SJSA1 (cell line): ENCODE results near the gene ACBD6. TPM values are rescaled to one million over a fixed set of nuclear protein-coding genes. Genes with fewer than 3 reads are reported as not detected.

Experiments
- DNase-seq, 2 experiments: peaks; one replicate each; pipeline ENCODE4 v3.0.0-alpha.2; 2015 to 2020; ENCODE audit warnings: low spot score in 2 of 2, low read depth in 1 of 2
- H3K27ac ChIP-seq: fragments of 250-450 bp; sonication (Bioruptor Pico); 2 replicates; pipeline ENCODE4 v1.5.1; 2020; ENCODE audit warnings: mild to moderate bottlenecking, moderate library complexity
- H3K27me3 ChIP-seq: fragments of 250-450 bp; sonication (Bioruptor Pico); replicated peaks from 2 replicates; pipeline ENCODE4 v1.5.1; 2020; ENCODE audit warnings: mild to moderate bottlenecking, moderate library complexity
- H3K36me3 ChIP-seq: fragments of 250-450 bp; sonication (Bioruptor Pico); 2 replicates; pipeline ENCODE4 v1.5.1; 2020; ENCODE audit warnings: mild to moderate bottlenecking
- H3K4me1 ChIP-seq: fragments of 250-450 bp; sonication (Bioruptor Pico); replicated peaks from 2 replicates; pipeline ENCODE4 v1.6.1; 2021; ENCODE audit warnings: mild to moderate bottlenecking
- H3K4me3 ChIP-seq: fragments of 250-450 bp; sonication (Bioruptor Pico); 2 replicates; pipeline ENCODE4 v1.5.1; 2020; ENCODE audit warnings: mild to moderate bottlenecking
- H3K9me3 ChIP-seq: fragments of 250-450 bp; sonication (Bioruptor Pico); replicated peaks from 2 replicates; pipeline ENCODE4 v1.5.1; 2020; ENCODE audit warnings: mild to moderate bottlenecking
- total RNA-seq: library from RNA; depleted of rRNA; stranded (reverse); fragments of >200 nt; shearing (Covaris generic); gene quantifications from 2 replicates; pipeline ENCODE4 v1.2.3, GENCODE V29; 2014

The ACBD6 gene
- total RNA-seq, 1 experiment from 2014 or later: 71.7 TPM

DNA sequence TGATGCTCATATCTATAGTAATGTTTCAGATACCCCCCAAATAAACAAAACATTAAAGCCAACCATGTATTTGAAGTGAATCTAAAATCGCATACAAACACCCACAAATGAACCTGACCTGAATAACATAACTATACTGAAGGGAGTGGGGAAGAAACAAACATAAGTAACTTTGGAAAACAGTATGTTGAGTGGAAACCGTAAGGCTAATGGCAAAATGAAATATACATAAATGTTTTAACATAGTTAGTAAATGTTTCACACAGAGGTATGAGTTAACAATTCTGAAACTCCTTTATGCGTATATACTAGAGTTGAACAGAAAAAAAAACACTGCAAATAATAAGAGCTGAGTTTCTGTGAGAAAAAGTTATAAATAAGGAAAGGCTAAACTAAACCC, 125.6 kb downstream of the ACBD6 start:
- Histone ChIP-seq H3K4me3 (no peak overlapping the region), H3K27me3 (no peaks in the 10 kb centered on the region), H3K36me3 (no peaks in the 10 kb centered on the region), H3K4me1 (no peaks in the 10 kb centered on the region), H3K27ac (no peak overlapping the region), H3K9me3 (peaks cover 12% of the 10 kb centered on the region)
- no peak for DNase-seq

- no peak for DNase-seq
- Histone ChIP-seq H3K27me3 (no peaks in the 10 kb centered on the region), H3K4me1 (no peaks in the 10 kb centered on the region), H3K27ac (no peak overlapping the region), H3K4me3 (no peak overlapping the region), H3K36me3 (no peaks in the 10 kb centered on the region), H3K9me3 (peaks cover 12% of the 10 kb centered on the region)
Observed at GRCh38 chr1:180376253-180376652, 126.1 kb downstream of the ACBD6 start.

DNA sequence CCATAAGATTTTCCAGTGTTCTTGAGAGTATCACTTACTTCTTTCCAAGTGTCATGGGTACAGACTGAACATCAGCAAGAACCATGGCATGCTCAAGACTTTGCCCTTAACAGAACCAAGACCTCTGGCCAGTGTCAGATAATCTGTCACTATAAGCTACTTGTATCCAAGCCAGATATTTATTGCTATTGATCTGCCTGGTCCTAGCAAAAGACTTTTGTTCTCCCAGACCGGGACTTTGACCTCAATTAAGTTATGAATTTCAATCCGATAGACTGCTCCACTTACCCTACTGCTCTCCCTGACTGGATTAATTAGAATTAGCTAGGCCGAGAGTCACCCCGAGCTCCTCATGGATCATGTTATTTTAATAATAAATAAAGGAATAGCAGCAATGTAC, 129.6 kb downstream of the ACBD6 start:
- no peaks in the 10 kb centered on the region for H3K27me3 ChIP-seq
- H3K4me1 ChIP-seq: no peaks in the 10 kb centered on the region
- H3K4me3 ChIP-seq: no peak overlapping the region
- no peaks in the 10 kb centered on the region for H3K9me3 ChIP-seq
- no peak for DNase-seq
- H3K27ac ChIP-seq: no peak overlapping the region
- no peaks in the 10 kb centered on the region for H3K36me3 ChIP-seq

DNA sequence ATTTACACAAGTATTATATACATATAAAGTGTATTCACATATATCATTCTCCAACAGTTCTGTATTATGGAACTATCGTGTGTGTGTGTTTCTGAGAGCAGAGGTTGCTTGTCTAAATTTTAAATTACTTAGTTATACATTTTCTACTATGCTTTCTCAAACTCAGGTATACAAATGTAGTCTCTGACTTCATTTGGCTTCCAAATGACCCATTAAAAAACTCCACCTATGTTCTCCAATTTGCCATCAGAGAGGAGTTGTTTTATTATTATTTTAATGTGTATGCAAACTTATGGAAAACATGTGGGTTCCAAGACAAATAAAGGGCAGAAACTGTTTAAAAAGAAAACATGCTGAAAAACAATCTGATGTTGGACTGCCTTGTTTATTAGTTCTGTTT, 131.8 kb downstream of the ACBD6 start:
- Histone ChIP-seq H3K27me3 (no peaks in the 10 kb centered on the region), H3K4me1 (peaks cover 3% of the 10 kb centered on the region; the same call in 1 of the 2 replicates), H3K36me3 (no peaks in the 10 kb centered on the region), H3K9me3 (no peaks in the 10 kb centered on the region), H3K27ac (no peak overlapping the region), H3K4me3 (no peak overlapping the region)
- no peak for DNase-seq

DNA sequence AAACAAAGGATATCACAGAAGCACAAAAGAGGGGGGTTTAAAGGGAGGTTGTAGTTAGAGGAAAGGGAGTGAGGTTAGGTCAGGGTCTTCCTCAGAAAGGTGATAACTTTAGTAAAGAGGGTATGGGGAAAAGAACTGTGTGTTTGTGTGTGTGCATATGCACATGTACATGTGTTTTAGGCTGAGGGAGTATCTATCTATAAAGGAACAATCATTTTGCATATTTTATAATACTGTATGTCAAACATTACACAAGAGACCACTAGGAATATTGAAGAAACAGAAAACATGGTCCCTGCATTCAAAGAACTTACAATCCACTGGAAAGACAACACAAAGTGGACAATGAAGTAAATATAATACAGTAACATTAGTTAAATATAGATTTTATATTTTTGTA, 132.2 kb downstream of the ACBD6 start:
- Histone ChIP-seq H3K4me1 (peaks cover 3% of the 10 kb centered on the region; the same call in 1 of the 2 replicates), H3K9me3 (no peaks in the 10 kb centered on the region), H3K27ac (no peak overlapping the region), H3K27me3 (no peaks in the 10 kb centered on the region), H3K36me3 (no peaks in the 10 kb centered on the region), H3K4me3 (no peak overlapping the region)
- no peak for DNase-seq

DNA sequence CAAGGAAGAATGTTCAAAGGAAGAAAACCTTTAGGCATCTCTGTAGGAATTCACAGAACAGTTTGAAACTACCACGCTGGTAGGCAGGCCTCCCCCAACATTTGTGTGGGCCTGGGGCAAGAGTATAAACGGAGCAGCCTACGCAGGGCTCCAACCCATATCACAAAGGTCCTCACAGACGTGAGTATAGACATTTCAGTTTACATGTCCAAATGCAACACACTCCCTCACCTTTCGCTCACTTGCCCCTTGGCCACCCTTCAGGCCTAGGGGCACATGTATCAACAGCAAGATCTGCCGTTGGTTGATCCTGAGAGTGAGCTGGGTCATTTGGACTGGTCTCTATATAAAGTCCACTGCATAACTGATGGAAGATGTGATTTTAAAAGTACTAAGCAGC, 133.3 kb downstream of the ACBD6 start:
- DNase-seq: no peak
- Histone ChIP-seq H3K27ac (no peak overlapping the region), H3K36me3 (no peaks in the 10 kb centered on the region), H3K4me1 (peaks cover 3% of the 10 kb centered on the region; the same call in 1 of the 2 replicates), H3K9me3 (no peaks in the 10 kb centered on the region), H3K4me3 (no peak overlapping the region), H3K27me3 (no peaks in the 10 kb centered on the region)

- H3K4me1 ChIP-seq: peaks cover 3% of the 10 kb centered on the region; the same call in 1 of the 2 replicates
- H3K9me3 ChIP-seq: no peaks in the 10 kb centered on the region
- H3K36me3 ChIP-seq: no peaks in the 10 kb centered on the region
- H3K27me3 ChIP-seq: no peaks in the 10 kb centered on the region
- no peak for DNase-seq
- H3K4me3 ChIP-seq: no peak overlapping the region
- no peak overlapping the region for H3K27ac ChIP-seq
Observed at GRCh38 chr1:180366371-180367068, 135.9 kb downstream of the ACBD6 start.

GRCh38 chr1:180365039-180365438, 137.3 kb downstream of the ACBD6 start:
- no peak overlapping the region for H3K4me3 ChIP-seq
- no peaks in the 10 kb centered on the region for H3K27me3 ChIP-seq
- DNase-seq: no peak
- H3K36me3 ChIP-seq: no peaks in the 10 kb centered on the region
- peaks cover 7% of the 10 kb centered on the region for H3K4me1 ChIP-seq
- H3K9me3 ChIP-seq: no peaks in the 10 kb centered on the region
- no peak overlapping the region for H3K27ac ChIP-seq

- Histone ChIP-seq H3K4me3 (no peak overlapping the region), H3K9me3 (no peaks in the 10 kb centered on the region), H3K36me3 (no peaks in the 10 kb centered on the region), H3K27ac (no peak overlapping the region), H3K4me1 (peaks cover 8% of the 10 kb centered on the region), H3K27me3 (no peaks in the 10 kb centered on the region)
- DNase-seq: no peak
Observed at GRCh38 chr1:180363246-180363995, 139.0 kb downstream of the ACBD6 start.

- Histone ChIP-seq H3K36me3 (no peaks in the 10 kb centered on the region), H3K27ac (peak overlapping the region; percentile 46; the same call in 1 of the 2 replicates), H3K4me3 (no peak overlapping the region), H3K27me3 (no peaks in the 10 kb centered on the region), H3K4me1 (peaks cover 5% of the 10 kb centered on the region), H3K9me3 (no peaks in the 10 kb centered on the region)
- DNase-seq: peak in 1 of 2 experiments; percentile 19
Observed at GRCh38 chr1:180360333-180361075, 141.9 kb downstream of the ACBD6 start.

DNA sequence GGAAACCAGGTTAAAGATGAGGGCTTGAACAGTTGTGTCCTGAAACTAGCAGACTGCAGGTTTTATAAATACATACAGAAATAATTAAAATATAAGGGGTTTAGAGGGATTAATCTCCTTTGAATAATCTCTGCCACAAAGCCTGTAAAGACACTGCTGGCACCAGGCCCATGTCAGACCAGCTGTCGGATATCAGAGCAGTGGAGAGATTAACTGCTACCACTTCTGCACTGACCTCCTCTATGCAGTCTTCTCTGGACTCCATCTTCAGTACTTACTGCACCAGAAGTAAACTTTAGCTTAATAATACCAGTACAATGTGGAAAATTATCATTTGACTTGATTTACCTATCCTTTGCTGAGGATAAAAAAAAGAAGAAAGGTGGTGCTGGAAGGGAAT, 143.7 kb downstream of the ACBD6 start:
- H3K4me3 ChIP-seq: no peak overlapping the region
- peaks cover 5% of the 10 kb centered on the region for H3K4me1 ChIP-seq
- DNase-seq: no peak
- no peaks in the 10 kb centered on the region for H3K27me3 ChIP-seq
- no peaks in the 10 kb centered on the region for H3K9me3 ChIP-seq
- no peaks in the 10 kb centered on the region for H3K36me3 ChIP-seq
- no peak overlapping the region for H3K27ac ChIP-seq

DNA sequence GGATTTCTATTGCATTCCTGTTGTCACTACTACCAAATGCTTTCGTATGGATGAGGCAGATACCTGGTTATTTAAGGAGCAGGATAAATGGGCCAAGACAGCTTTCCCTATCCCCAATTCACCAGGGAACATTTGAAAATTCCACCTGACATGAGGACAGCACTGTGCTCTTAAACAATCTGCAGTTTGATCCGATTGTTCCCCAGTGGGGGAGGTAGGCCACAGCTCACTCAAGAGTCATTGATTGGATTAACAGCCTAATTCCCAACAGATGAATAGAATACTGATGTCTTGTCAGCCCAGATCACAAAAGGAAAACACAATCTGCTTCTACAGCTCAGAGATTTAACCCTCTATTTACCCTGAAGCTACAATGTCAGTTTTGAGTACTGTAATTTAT, 148.4 kb downstream of the ACBD6 start:
- Histone ChIP-seq H3K4me3 (no peak overlapping the region), H3K27me3 (no peaks in the 10 kb centered on the region), H3K36me3 (no peaks in the 10 kb centered on the region), H3K9me3 (no peaks in the 10 kb centered on the region), H3K27ac (no peak overlapping the region), H3K4me1 (no peaks in the 10 kb centered on the region)
- no peak for DNase-seq

- no peaks in the 10 kb centered on the region for H3K4me1 ChIP-seq
- H3K27me3 ChIP-seq: no peaks in the 10 kb centered on the region
- H3K4me3 ChIP-seq: no peak overlapping the region
- no peak for DNase-seq
- H3K27ac ChIP-seq: no peak overlapping the region
- H3K36me3 ChIP-seq: no peaks in the 10 kb centered on the region
- H3K9me3 ChIP-seq: no peaks in the 10 kb centered on the region
Observed at GRCh38 chr1:180352588-180352987, 149.8 kb downstream of the ACBD6 start.

- no peak for DNase-seq
- H3K36me3 ChIP-seq: no peaks in the 10 kb centered on the region
- no peak overlapping the region for H3K4me3 ChIP-seq
- H3K4me1 ChIP-seq: no peaks in the 10 kb centered on the region
- H3K27me3 ChIP-seq: no peaks in the 10 kb centered on the region
- H3K27ac ChIP-seq: no peak overlapping the region
- H3K9me3 ChIP-seq: no peaks in the 10 kb centered on the region
Observed at GRCh38 chr1:180352021-180352420, 150.4 kb downstream of the ACBD6 start.
